ENCODE data around the gene FKBP1A.
"Not testable (repeated sequence)": the region's sequence is repeated elsewhere in the genome, so short reads cannot be mapped to it uniquely, and the experiment has no call there.

The FKBP1A gene

GRCh38 chr20:1405801-1406200 lies 12.9 kb upstream of the FKBP1A start:
- no peaks in the 10 kb centered on the region for H3K27me3 ChIP-seq (ENCODE audit: control insufficient read depth, insufficient read depth, low read length)
- H3K36me3 ChIP-seq (ENCODE audit: control insufficient read depth, insufficient read depth, low read length): no peaks in the 10 kb centered on the region
- H3K4me1 ChIP-seq (ENCODE audit: control insufficient read depth, insufficient read depth, low read length): no peaks in the 10 kb centered on the region
- no peak overlapping the region for H3K9ac ChIP-seq (ENCODE audit: low read length)
- H3K4me3 ChIP-seq (ENCODE audit: low read length): no peak overlapping the region
- H3K27ac ChIP-seq (ENCODE audit: low read depth, low read length): no peak overlapping the region

GRCh38 chr20:1403624-1404023 lies 10.8 kb upstream of the FKBP1A start:
- H3K9ac ChIP-seq (ENCODE audit: low read length): no peak overlapping the region
- no peaks in the 10 kb centered on the region for H3K36me3 ChIP-seq (ENCODE audit: control insufficient read depth, insufficient read depth, low read length)
- no peak overlapping the region for H3K4me3 ChIP-seq (ENCODE audit: low read length)
- no peak overlapping the region for H3K27ac ChIP-seq (ENCODE audit: low read depth, low read length)
- H3K27me3 ChIP-seq (ENCODE audit: control insufficient read depth, insufficient read depth, low read length): no peaks in the 10 kb centered on the region
- H3K4me1 ChIP-seq (ENCODE audit: control insufficient read depth, insufficient read depth, low read length): no peaks in the 10 kb centered on the region

DNA sequence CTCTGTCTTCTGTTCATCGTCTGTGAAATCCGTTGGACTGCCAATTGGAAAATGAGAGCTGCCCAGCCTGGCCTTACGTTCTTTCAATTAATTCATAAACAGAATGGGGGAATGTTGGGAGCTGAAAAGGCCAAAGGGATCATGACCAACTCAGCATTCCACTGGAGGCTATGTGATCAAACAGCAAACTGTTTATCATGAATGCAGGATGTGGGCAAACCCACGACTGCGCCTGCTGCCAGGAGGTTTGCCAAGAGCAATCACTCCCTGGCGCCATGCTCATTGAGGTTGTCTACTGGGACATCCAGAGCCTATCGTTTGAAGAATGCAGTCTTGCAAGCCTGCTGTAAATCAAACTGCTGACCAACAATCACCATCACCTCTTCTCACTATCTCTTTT lies 9.3 kb upstream of the FKBP1A start:
- Histone ChIP-seq H3K27me3 (ENCODE audit: control insufficient read depth, insufficient read depth, low read length) (no peaks in the 10 kb centered on the region), H3K27ac (ENCODE audit: low read depth, low read length) (no peak overlapping the region)

DNA sequence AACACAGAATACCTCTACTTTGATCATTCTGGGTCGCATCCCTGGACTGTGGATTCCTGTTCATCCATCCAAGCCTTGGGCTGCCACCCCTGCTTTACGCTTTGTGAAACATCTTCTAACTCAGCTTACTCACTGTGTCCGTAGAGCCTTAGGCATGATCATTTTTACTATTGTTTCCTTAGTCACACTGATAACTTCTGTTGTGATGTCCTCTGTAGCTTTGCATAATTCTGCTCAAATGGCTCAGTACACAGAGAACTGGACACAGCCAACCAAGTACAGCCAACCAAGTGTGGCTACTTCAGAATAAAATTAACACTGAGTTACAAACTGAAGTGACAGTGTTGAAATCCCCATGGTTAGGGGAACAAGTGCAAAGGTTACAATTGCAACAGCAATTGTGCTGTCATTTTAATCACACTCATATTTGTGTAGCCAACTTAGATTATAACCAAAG lies 8.6 kb upstream of the FKBP1A start:
- Histone ChIP-seq H3K36me3 (ENCODE audit: control insufficient read depth, insufficient read depth, low read length) (no peaks in the 10 kb centered on the region), H3K27ac (ENCODE audit: low read depth, low read length) (no peak overlapping the region), H3K27me3 (ENCODE audit: control insufficient read depth, insufficient read depth, low read length) (no peaks in the 10 kb centered on the region), H3K4me1 (ENCODE audit: control insufficient read depth, insufficient read depth, low read length) (no peaks in the 10 kb centered on the region), H3K9ac (ENCODE audit: low read length) (no peak overlapping the region), H3K4me3 (ENCODE audit: low read length) (no peak overlapping the region)

More for the DNA sequence above, 9.3 kb upstream of the FKBP1A start:
- Histone ChIP-seq H3K9ac (ENCODE audit: low read length) (no peak overlapping the region), H3K36me3 (ENCODE audit: control insufficient read depth, insufficient read depth, low read length) (no peaks in the 10 kb centered on the region), H3K4me1 (ENCODE audit: control insufficient read depth, insufficient read depth, low read length) (no peaks in the 10 kb centered on the region), H3K4me3 (ENCODE audit: low read length) (no peak overlapping the region)

DNA sequence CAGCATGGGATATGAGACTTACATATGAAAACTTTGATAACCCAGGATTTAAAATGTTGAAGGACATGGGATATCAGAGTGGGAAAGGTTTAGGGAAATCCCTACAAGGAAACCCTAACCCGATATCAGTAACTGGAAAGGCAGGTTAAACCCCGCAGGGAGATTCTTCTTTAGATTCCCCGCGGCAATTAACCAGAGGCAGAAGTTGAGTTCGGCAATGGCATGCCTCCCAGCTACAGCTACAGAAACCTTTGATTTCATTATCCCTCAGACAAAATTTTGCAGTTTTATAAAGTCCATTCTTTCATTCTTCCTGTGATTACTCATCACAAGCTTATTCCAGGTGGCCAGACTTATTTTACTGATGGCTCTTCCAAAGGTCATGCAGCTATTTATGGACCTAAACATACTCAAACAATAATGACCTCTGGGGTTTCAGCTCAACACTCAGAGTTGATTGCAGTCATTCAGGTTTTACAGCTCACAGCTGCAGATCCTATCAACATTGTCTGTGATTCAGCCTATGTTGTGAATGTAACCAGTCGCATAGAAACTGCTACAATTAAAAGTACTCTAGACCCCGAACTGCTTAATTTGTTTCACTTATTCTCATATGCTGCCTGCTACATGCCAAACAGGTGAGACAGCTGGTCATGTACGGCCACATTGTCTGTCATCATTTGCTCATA lies 7.0 kb upstream of the FKBP1A start:
- H3K27ac ChIP-seq (ENCODE audit: low read depth, low read length); H3K9ac ChIP-seq (ENCODE audit: low read length); H3K36me3 ChIP-seq (ENCODE audit: control insufficient read depth, insufficient read depth, low read length); H3K4me1 ChIP-seq (ENCODE audit: control insufficient read depth, insufficient read depth, low read length); H3K27me3 ChIP-seq (ENCODE audit: control insufficient read depth, insufficient read depth, low read length); H3K4me3 ChIP-seq (ENCODE audit: low read length): not testable (repeated sequence)

DNA sequence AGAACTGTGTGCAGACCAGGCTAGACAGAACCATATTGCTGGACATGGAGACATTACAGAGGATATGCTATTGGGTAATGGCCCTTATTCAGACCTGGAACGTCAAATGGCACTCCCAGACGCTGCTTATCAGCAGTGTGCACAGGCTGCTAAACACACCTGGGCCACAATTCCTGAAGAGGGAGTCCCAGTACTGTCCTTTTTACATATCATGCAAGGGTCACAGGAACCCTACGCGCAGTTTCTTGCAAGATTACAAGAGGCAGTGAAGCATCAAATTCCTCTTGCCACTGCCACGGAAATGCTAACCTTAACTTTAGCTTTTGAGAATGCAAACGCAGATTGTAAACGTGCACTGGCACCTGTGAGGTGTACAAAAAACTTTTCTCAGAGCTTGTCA lies 5.3 kb upstream of the FKBP1A start:
- H3K36me3 ChIP-seq (ENCODE audit: control insufficient read depth, insufficient read depth, low read length); H3K27me3 ChIP-seq (ENCODE audit: control insufficient read depth, insufficient read depth, low read length); H3K9ac ChIP-seq (ENCODE audit: low read length); H3K27ac ChIP-seq (ENCODE audit: low read depth, low read length); H3K4me1 ChIP-seq (ENCODE audit: control insufficient read depth, insufficient read depth, low read length); H3K4me3 ChIP-seq (ENCODE audit: low read length): not testable (repeated sequence)

DNA sequence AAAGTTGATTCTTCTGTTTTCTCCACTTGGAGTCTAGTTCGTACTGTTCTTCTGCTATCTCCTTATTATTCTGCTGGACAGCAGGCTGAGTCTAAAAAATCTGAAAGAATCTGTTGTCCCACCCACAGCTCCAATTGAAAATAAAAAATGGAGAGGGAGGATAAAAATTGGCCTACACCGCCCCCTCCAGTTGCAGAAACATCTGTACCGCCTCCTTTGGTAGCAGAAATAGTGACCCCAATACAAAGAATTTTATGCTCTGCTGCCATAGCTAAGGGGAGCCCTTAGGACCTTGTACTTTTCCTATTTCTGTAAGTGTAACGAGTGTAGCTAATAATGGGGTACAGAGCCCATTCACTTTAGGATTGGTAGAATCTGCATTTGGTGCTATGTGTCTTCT lies 4.9 kb upstream of the FKBP1A start:
- H3K27ac ChIP-seq (ENCODE audit: low read depth, low read length): no peak overlapping the region
- H3K4me1 ChIP-seq (ENCODE audit: control insufficient read depth, insufficient read depth, low read length): peaks cover 6% of the 10 kb centered on the region
- H3K27me3 ChIP-seq (ENCODE audit: control insufficient read depth, insufficient read depth, low read length): no peaks in the 10 kb centered on the region
- H3K4me3 ChIP-seq (ENCODE audit: low read length): no peak overlapping the region
- H3K9ac ChIP-seq (ENCODE audit: low read length): no peak overlapping the region
- H3K36me3 ChIP-seq (ENCODE audit: control insufficient read depth, insufficient read depth, low read length): no peaks in the 10 kb centered on the region

DNA sequence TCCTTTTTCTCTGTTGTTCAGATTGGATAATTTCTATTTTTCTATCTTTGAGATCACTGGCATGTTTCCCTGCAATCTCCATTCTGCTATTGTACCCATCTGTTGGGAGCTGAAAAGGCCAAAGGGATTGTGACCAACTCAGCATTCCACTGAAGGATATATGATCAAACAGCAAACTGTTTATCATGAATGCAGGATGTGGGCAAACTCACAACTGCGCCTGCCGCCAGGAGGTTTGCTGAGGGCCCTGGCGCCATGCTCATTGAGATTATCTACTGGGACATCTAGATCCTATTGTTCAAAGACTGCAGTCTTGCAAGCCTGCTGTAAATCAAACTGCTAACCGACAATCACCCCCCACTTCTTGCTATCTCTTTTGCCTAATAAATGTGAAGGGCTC lies 3.8 kb upstream of the FKBP1A start:
- Histone ChIP-seq H3K4me3 (ENCODE audit: low read length) (no peak overlapping the region), H3K36me3 (ENCODE audit: control insufficient read depth, insufficient read depth, low read length) (no peaks in the 10 kb centered on the region), H3K9ac (ENCODE audit: low read length) (no peak overlapping the region), H3K4me1 (ENCODE audit: control insufficient read depth, insufficient read depth, low read length) (peaks cover 13% of the 10 kb centered on the region), H3K27ac (ENCODE audit: low read depth, low read length) (no peak overlapping the region), H3K27me3 (ENCODE audit: control insufficient read depth, insufficient read depth, low read length) (no peaks in the 10 kb centered on the region)

GRCh38 chr20:1396264-1396663 lies 3.4 kb upstream of the FKBP1A start:
- Histone ChIP-seq H3K9ac (ENCODE audit: low read length) (no peak overlapping the region), H3K4me1 (ENCODE audit: control insufficient read depth, insufficient read depth, low read length) (peaks cover 13% of the 10 kb centered on the region), H3K27me3 (ENCODE audit: control insufficient read depth, insufficient read depth, low read length) (no peaks in the 10 kb centered on the region), H3K36me3 (ENCODE audit: control insufficient read depth, insufficient read depth, low read length) (no peaks in the 10 kb centered on the region), H3K4me3 (ENCODE audit: low read length) (no peak overlapping the region), H3K27ac (ENCODE audit: low read depth, low read length) (no peak overlapping the region)

DNA sequence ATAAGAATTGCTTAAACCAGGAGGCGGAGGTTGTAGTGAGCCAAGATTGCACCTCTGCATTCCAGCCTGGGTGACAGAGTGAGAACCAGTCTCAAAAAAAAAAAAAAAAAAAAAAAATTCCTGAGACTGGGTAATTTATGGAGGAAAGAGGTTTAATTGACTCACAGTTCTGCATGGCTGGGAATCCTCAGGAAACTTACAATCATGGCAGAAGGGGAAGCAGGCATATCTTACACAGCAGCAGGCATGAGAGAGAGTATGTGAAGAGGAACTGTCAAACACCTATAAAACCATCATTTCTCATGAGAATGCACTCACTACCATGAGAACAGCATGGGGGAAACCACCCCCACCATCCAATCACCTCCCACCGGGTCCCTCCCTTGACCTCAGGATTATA lies 1.8 kb upstream of the FKBP1A start:
- H3K4me1 ChIP-seq (ENCODE audit: control insufficient read depth, insufficient read depth, low read length): peaks cover 13% of the 10 kb centered on the region
- H3K27ac ChIP-seq (ENCODE audit: low read depth, low read length): no peak overlapping the region
- no peaks in the 10 kb centered on the region for H3K27me3 ChIP-seq (ENCODE audit: control insufficient read depth, insufficient read depth, low read length)
- no peak overlapping the region for H3K9ac ChIP-seq (ENCODE audit: low read length)
- no peak overlapping the region for H3K4me3 ChIP-seq (ENCODE audit: low read length)
- peaks cover 3% of the 10 kb centered on the region for H3K36me3 ChIP-seq (ENCODE audit: control insufficient read depth, insufficient read depth, low read length)

DNA sequence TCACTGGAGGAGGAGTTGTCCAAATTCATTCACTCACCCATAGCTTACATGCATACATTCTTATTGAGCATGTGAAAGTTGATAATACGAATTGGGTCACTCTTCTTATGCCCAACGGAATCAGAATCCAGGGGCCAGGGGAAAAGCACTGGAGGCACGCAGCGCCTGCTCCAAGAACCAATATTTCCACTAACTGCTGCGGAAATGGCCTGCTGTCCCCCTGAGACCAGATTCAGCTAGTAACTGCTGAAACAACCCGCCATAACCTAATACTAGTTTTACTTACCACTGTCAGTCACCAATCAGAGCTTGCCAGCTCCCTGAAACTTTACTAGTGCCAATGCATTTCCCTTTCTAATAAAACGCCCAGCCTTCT lies 641 bp upstream of the FKBP1A start:
- Histone ChIP-seq H3K36me3 (ENCODE audit: control insufficient read depth, insufficient read depth, low read length) (peaks cover 4% of the 10 kb centered on the region), H3K4me3 (ENCODE audit: low read length) (peak overlapping the region; percentile 89), H3K27me3 (ENCODE audit: control insufficient read depth, insufficient read depth, low read length) (no peaks in the 10 kb centered on the region), H3K9ac (ENCODE audit: low read length) (peak overlapping the region; percentile 41), H3K27ac (ENCODE audit: low read depth, low read length) (peak overlapping the region; percentile 70), H3K4me1 (ENCODE audit: control insufficient read depth, insufficient read depth, low read length) (peaks cover 13% of the 10 kb centered on the region)

DNA sequence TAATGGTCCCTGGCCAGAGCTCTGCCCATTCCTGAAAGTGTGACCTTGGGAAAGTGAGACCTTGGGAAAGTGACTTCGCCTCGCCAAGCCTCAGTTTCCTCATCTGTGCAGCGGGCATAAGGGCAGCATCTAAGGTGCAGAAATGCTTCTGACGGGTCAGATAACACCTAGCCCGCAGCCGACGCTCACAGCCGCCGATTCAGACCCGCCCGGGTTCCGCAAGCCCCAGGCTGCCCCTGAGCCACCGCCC lies 486 bp downstream of the FKBP1A start:
- Histone ChIP-seq H3K27ac (ENCODE audit: low read depth, low read length) (no peak overlapping the region), H3K4me3 (ENCODE audit: low read length) (peak overlapping the region; percentile 89), H3K9ac (ENCODE audit: low read length) (peak overlapping the region; percentile 85), H3K4me1 (ENCODE audit: control insufficient read depth, insufficient read depth, low read length) (peaks cover 13% of the 10 kb centered on the region), H3K36me3 (ENCODE audit: control insufficient read depth, insufficient read depth, low read length) (peaks cover 4% of the 10 kb centered on the region), H3K27me3 (ENCODE audit: control insufficient read depth, insufficient read depth, low read length) (no peaks in the 10 kb centered on the region)

- peaks cover 13% of the 10 kb centered on the region for H3K4me1 ChIP-seq (ENCODE audit: control insufficient read depth, insufficient read depth, low read length)
- peak overlapping the region; percentile 85 for H3K9ac ChIP-seq (ENCODE audit: low read length)
- peak overlapping the region; percentile 89 for H3K4me3 ChIP-seq (ENCODE audit: low read length)
- no peaks in the 10 kb centered on the region for H3K27me3 ChIP-seq (ENCODE audit: control insufficient read depth, insufficient read depth, low read length)
- no peak overlapping the region for H3K27ac ChIP-seq (ENCODE audit: low read depth, low read length)
- H3K36me3 ChIP-seq (ENCODE audit: control insufficient read depth, insufficient read depth, low read length): peaks cover 4% of the 10 kb centered on the region
Observed at GRCh38 chr20:1391640-1392442, 1.0 kb downstream of the FKBP1A start.
